Parathyroid adenoma (tissue), 2 donors: ENCODE results near the gene OPCML.

Source experiments
- H2AFZ ChIP-seq: fragments of 300-600 bp; sonication (generic); one replicate; pipeline ENCODE4 v1.7.0; 2017; ENCODE audit warnings: antibody characterized with exemption, mild to moderate bottlenecking
- H3K27ac ChIP-seq: fragments of 300-600 bp; sonication (generic); one replicate; pipeline ENCODE4 v1.7.0; 2017
- H3K27me3 ChIP-seq: fragments of 300-600 bp; sonication (generic); one replicate; pipeline ENCODE4 v1.7.0; 2017; ENCODE audit warnings: low read length; ENCODE audit not compliant: control insufficient read depth, insufficient read depth
- H3K36me3 ChIP-seq: fragments of 300-600 bp; sonication (generic); one replicate; pipeline ENCODE4 v1.7.0; 2017; ENCODE audit warnings: low read length; ENCODE audit not compliant: control insufficient read depth, insufficient read depth
- H3K4me1 ChIP-seq: fragments of 300-600 bp; sonication (generic); one replicate; pipeline ENCODE4 v1.7.0; 2017; ENCODE audit warnings: control low read depth
- H3K4me2 ChIP-seq: fragments of 300-600 bp; sonication (generic); one replicate; pipeline ENCODE4 v1.7.0; 2017; ENCODE audit warnings: low read length
- H3K4me3 ChIP-seq: fragments of 300-600 bp; sonication (generic); one replicate; pipeline ENCODE4 v1.7.0; 2017; ENCODE audit warnings: low read depth, low read length
- H3K79me2 ChIP-seq: fragments of 300-600 bp; sonication (generic); one replicate; pipeline ENCODE4 v1.7.0; 2017; ENCODE audit warnings: control low read depth
- H3K9ac ChIP-seq: fragments of 300-600 bp; sonication (generic); one replicate; pipeline ENCODE4 v1.7.0; 2017; ENCODE audit warnings: mild to moderate bottlenecking
- H3K9me3 ChIP-seq: fragments of 300-600 bp; sonication (generic); one replicate; pipeline ENCODE4 v1.7.0; 2017; ENCODE audit warnings: low read length; ENCODE audit not compliant: control insufficient read depth
- CTCF ChIP-seq: fragments of 300-600 bp; sonication (generic); IDR thresholded peaks from one replicate; pipeline ENCODE4 v1.7.0; 2017; ENCODE audit warnings: antibody characterized with exemption, mild to moderate bottlenecking
- donor health status: primary hyperparathyroidism.

The OPCML gene

DNA sequence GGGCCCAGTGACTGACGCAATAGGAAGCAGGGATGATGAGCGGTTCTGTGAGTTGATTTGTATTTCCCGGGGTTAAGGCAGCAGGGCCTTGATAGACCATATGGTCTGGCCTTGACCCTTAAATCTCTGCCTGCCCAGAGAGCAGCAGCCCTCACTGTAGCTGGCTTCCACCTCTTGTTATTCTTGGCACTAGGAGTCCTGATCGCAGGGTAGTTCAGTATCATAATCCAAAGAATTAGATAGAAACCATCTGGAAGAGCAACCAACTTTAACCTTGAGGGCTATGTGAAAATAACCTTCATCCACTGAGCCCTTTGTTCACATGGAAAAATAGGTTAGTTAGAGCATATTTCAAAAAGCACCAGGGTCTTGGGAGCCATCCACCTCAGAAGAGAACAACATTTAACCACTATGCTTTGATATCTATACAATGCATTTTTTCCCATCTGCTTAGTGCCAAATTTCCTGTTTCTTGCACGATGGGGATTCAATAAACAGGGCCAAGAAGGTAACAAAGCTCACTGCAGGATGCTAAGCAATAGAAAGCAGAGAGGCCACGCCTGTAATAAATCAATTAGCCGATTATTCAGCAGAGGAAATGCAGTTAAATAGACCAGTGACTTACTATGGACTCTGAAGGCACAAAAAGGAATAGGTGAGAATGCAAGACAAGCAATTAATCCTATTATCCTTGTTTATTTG is 761.3 kb downstream of the OPCML start:
- no peaks in the 10 kb centered on the region for H3K79me2 ChIP-seq
- H3K9me3 ChIP-seq, result no peaks in the 10 kb centered on the region
- H3K4me2 ChIP-seq, result no peak overlapping the region
- H3K27me3 ChIP-seq, result no peaks in the 10 kb centered on the region
- no peaks in the 10 kb centered on the region for H3K36me3 ChIP-seq
- no peak overlapping the region for H2AFZ ChIP-seq
- peaks cover 10% of the 10 kb centered on the region for H3K4me1 ChIP-seq
- TF ChIP-seq CTCF, result no peak
- no peak overlapping the region for H3K27ac ChIP-seq
- H3K9ac ChIP-seq, result no peak overlapping the region
- no peak overlapping the region for H3K4me3 ChIP-seq

DNA sequence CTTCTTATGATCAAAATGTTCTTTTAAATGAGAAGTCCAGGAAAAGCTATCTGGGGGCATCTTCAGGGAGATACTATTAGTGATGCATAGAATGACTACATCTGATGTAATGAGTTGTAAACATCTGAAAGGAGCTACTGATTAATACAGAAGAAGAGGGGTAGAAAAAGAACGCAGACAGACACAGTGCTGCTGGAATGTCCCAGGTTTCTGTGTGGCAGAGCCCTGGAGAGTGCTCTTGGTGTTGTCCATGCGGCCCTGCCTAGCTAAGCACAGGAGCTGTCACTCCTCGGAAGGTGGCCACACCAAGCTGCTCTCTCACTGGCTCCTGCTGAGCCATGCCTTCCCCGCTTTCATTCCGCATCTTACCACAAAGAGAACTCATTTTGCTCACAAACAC is 768.8 kb downstream of the OPCML start:
- Histone ChIP-seq H3K4me1 (peaks cover 8% of the 10 kb centered on the region), H3K79me2 (no peaks in the 10 kb centered on the region), H3K4me2 (no peak overlapping the region), H2AFZ (no peak overlapping the region), H3K27ac (no peak overlapping the region), H3K4me3 (no peak overlapping the region), H3K9me3 (no peaks in the 10 kb centered on the region), H3K27me3 (no peaks in the 10 kb centered on the region), H3K36me3 (no peaks in the 10 kb centered on the region), H3K9ac (no peak overlapping the region)
- no peak for TF ChIP-seq CTCF

- no peak for TF ChIP-seq CTCF
- no peaks in the 10 kb centered on the region for H3K9me3 ChIP-seq
- H3K79me2 ChIP-seq, result no peaks in the 10 kb centered on the region
- H2AFZ ChIP-seq, result no peak overlapping the region
- no peak overlapping the region for H3K4me3 ChIP-seq
- no peak overlapping the region for H3K27ac ChIP-seq
- H3K4me1 ChIP-seq, result no peaks in the 10 kb centered on the region
- no peak overlapping the region for H3K9ac ChIP-seq
- no peaks in the 10 kb centered on the region for H3K27me3 ChIP-seq
- H3K4me2 ChIP-seq, result no peak overlapping the region
- no peaks in the 10 kb centered on the region for H3K36me3 ChIP-seq
Observed at GRCh38 chr11:132755934-132756333, 776.4 kb downstream of the OPCML start.

DNA sequence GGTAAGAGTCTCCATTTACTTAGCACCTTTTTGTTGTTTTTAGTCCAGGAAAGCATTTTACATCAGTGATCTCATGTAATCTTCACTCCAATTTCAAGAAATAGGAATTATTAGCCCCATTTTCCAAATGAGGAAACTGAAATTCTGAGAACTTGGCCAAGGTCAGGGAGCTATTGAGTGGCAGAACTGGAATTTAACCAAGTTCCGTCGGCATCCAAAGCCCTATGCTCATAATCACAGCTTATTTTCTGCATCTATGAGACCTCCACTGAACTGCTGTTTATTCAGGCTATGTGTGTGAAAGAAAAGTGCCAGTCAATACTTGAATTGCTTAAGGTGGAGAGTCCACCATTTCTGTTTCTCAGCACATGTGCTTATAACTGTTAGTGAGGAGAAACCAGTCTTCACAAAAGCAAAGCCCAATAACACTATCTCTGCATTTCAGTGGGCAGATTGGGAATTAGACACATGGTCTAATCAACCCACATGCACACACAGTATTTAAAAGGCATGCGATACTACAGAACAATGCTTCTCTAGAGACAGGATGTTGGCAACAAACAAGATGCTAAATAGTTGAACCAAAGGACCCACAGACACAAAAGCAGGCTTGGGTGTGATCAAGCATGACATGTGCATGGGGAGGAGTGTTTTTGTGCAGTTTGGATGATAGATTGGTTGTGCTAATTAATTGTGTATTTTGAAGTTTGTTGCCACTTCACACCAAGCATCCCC is 780.6 kb downstream of the OPCML start:
- Histone ChIP-seq H3K27ac (no peak overlapping the region), H3K9me3 (no peaks in the 10 kb centered on the region), H3K4me3 (no peak overlapping the region), H3K9ac (no peak overlapping the region), H3K4me2 (no peak overlapping the region), H2AFZ (no peak overlapping the region), H3K79me2 (no peaks in the 10 kb centered on the region), H3K27me3 (no peaks in the 10 kb centered on the region), H3K36me3 (no peaks in the 10 kb centered on the region), H3K4me1 (no peaks in the 10 kb centered on the region)
- TF ChIP-seq CTCF, result no peak
